ENCODE measurements around the gene SLC2A4RG. TPM values are rescaled to one million over a fixed set of nuclear protein-coding genes. Genes with fewer than 3 reads are reported as not detected.

The SLC2A4RG gene
- total and polyA plus RNA-seq, 2 of the 13 experiments (the other 11 are each of a cell fraction or from before 2014, with no cell fraction given): 91.4 to 95.9 TPM

- no peak for TF ChIP-seq ZBTB40 (IDR thresholded peaks at IDR 0.05)
- 0 out of 2 replicates have a peak, but pooled peaks have one; percentile 9 for TF ChIP-seq ZBTB40 (CRISPR knock-in tag; IDR thresholded peaks at IDR 0.05)
- TF ChIP-seq ZHX1 (CRISPR knock-in tag; IDR thresholded peaks at IDR 0.05; ENCODE audit: low read depth): peak; percentile 89; the same call in 1 of the 2 replicates
- TF ChIP-seq ZNF160 (CRISPR knock-in tag; IDR thresholded peaks at IDR 0.05): no peak
- TF ChIP-seq ZNF883 (CRISPR knock-in tag; IDR thresholded peaks at IDR 0.05; ENCODE audit: not compliant biosample characterization): no peak
- no peak for TF ChIP-seq ZNF749 (CRISPR knock-in tag; IDR thresholded peaks at IDR 0.05; ENCODE audit: borderline replicate concordance)
- TF ChIP-seq BRD4 (CRISPR knock-in tag; IDR thresholded peaks at IDR 0.05): 0 out of 2 replicates have a peak, but pooled peaks have one; percentile 28
- no peak for TF ChIP-seq TOPORS (CRISPR knock-in tag; IDR thresholded peaks at IDR 0.05)
- TF ChIP-seq FOXP1 (IDR thresholded peaks at IDR 0.05): no peak
- no peak for TF ChIP-seq FOXP1 (CRISPR knock-in tag; IDR thresholded peaks at IDR 0.05)
- TF ChIP-seq WIZ (CRISPR knock-in tag; IDR thresholded peaks at IDR 0.05): no peak
- TF ChIP-seq SMAD3 (CRISPR knock-in tag; IDR thresholded peaks at IDR 0.05): no peak
- TF ChIP-seq CBX5 (CRISPR knock-in tag; IDR thresholded peaks at IDR 0.05; ENCODE audit: borderline replicate concordance): no peak
- no peak for TF ChIP-seq SIN3B (IDR thresholded peaks at IDR 0.05; ENCODE audit: low read length)
- TF ChIP-seq BCLAF1 (IDR thresholded peaks at IDR 0.05): no peak
- peak; percentile 81 for TF ChIP-seq HOXA3 (CRISPR knock-in tag; IDR thresholded peaks at IDR 0.05)
These were observed 13.0 kb downstream of the SLC2A4RG start (continued) for GRCh38 chr20:63752411-63753101.

Data from HepG2 (cell line).